GM12872 (cell line): ENCODE data around the gene PRKACB.

Source experiments
- TF ChIP-seq, protein P1 (sequence below): IDR thresholded peaks from 3 replicates; pipeline ENCODE4 v1.5.1; 2011; ENCODE audit warnings: low read depth, mild to moderate bottlenecking, low read length, moderate library complexity; ENCODE audit not compliant: insufficient read depth

The PRKACB gene

DNA sequence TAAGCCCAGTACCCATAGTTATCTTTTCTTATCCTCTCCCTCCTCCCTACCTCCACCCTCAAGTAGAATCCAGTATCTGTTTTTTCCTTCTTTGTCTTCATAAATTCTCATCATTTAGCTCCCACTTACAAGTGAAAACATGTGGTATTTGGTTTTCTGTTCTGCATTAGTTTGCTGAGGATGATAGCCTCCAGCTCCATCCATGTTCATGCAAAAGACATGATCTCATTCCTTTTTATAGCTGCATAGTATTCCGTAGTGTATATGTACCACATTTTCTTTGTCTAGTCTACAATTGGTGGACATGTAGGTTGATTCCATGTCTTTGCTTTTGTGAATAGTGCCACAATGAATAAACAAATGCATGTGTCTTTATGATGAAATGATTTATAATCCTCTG, 55.2 kb downstream of the PRKACB start:
- TF ChIP-seq, protein P1, sequence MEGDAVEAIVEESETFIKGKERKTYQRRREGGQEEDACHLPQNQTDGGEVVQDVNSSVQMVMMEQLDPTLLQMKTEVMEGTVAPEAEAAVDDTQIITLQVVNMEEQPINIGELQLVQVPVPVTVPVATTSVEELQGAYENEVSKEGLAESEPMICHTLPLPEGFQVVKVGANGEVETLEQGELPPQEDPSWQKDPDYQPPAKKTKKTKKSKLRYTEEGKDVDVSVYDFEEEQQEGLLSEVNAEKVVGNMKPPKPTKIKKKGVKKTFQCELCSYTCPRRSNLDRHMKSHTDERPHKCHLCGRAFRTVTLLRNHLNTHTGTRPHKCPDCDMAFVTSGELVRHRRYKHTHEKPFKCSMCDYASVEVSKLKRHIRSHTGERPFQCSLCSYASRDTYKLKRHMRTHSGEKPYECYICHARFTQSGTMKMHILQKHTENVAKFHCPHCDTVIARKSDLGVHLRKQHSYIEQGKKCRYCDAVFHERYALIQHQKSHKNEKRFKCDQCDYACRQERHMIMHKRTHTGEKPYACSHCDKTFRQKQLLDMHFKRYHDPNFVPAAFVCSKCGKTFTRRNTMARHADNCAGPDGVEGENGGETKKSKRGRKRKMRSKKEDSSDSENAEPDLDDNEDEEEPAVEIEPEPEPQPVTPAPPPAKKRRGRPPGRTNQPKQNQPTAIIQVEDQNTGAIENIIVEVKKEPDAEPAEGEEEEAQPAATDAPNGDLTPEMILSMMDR, result no peak

DNA sequence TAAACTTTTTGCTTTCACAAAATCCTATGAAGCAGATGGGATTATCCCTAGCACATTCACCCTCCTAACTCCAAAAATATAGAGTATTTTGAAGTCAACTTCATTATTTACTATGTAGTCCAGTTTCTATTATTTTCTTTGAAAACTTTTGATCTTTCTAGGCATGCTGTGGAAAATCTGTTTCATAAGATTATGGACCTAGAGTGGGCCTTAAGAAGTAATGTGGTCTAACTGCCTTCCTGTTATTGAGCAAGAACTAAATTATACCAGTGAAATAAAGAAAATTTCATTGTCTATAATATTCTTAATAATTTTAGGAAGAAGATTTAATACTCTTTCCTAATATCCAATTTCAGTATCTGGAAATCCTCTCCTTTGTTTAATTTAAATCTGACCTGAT, 58.1 kb downstream of the PRKACB start:
- TF ChIP-seq, protein P1, result no peak

DNA sequence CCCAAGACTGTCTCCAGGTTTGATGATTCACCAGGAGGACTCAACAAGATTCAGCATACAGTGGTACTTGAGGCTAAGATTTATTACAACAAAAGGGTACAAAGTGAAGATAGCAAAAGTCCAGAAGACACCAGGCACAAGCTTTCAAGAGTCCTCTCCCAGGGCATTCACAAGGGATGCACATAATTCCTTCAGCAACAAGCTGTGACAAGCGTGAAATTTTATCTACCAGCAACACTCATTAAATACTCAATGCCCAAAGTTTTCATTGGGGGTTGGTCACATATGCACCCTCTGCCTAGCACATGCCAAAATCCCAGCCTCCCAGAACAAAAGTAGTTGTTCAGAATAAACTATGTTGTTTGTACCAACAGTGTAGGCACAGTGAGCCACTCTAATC, 62.3 kb downstream of the PRKACB start:
- TF ChIP-seq, protein P1, result no peak

DNA sequence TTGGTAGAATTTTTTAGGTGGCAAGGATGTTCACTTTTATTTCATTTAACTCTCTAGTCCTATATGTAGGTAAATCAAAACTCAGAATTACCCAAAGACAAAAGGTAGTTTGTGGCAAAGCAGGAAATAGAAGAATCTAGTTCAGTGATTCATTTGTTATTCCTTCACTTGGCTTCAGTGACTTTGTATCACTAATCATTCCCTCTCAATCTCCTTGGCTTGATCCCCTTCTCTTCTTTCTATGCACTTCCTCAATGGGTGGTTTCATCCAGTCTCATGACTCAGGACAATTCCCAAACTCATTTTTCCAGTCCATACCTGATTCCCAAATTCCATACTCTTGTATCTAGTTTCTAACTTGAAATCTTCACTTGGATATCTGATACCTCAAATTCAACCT, 64.9 kb downstream of the PRKACB start:
- TF ChIP-seq, protein P1, result no peak

DNA sequence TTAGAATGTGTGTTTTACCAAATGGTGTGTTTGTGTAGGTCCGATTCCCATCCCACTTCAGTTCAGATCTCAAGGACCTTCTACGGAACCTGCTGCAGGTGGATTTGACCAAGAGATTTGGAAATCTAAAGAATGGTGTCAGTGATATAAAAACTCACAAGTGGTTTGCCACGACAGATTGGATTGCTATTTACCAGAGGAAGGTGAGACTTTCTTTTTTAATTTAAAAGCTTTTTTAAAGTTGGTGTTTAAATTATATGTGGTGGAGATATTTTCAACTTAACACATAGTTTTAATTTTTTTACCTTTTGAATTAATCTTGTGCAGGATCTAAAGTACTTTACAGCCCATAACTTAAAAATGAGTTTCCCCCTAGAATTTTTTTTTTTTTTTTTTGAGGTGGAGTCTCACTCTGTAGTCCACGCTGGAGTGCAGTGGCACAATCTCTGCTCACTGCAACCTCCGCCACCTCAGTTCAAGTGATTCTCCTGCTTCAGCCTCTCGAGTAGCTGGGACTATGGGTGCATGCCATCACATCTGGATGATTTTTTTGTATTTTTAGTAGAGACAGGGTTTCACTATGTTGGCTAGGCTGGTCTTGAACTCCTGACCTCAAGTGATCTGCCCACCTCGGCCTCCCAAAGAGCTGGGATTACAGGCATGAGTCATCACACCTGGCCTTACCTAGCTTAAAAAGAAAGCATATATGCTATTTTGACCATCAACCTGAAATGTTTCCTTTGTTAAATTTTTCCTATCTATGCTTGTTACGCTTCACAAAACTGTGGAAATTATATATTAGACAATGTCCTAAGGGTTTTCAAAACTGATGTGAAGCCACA, 70.3 kb downstream of the PRKACB start:
- TF ChIP-seq, protein P1, result no peak

DNA sequence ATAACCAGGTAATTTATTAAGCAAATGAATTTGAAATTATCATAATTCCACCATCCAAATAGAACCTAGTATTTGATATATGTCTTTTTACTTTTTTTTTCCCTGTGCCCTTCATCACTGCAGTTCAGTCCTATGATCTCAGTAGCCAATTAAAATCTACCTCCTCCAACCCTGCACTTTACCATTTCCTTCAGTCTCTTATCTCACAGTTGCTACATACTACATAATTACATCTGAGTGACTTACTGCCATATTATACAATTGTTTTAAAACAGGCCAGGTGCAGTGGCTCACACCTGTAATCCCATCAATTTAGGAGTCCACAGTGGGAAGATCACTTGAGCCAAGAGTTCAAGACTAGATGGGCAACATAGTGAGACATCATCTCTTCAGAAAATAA, 73.2 kb downstream of the PRKACB start:
- TF ChIP-seq, protein P1, result no peak

DNA sequence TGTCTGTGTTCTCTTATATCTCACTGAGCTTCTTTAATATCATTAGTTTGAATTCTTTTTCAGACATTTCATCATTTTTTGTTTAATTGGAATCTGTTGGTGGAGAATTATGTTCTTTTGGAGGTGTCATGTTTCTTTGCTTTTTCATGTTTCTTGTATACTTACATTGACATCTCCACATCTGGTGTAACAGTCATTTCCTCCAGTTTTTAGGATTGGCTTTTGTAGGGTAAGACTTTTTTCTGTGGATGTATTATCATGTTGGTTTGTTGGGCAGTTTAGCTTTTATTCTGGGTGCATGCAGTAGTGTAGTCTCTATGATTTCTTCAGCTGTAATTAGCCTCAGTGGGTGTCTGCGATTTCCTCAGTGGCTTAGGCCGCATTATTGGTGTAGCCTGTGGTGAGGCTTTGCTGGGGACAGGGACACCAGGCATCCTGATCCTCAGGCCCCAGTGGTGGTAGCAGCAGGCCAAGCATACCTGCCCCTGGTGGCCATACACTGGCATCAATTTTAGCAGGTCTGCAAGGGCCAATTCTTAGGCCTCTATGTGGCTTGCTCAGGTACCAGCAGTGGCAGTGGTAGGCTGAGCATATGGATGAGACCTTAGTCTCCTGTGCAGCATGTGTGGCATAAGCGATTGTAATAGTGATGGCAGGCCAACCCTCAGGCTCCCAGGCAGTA, 79.8 kb downstream of the PRKACB start:
- TF ChIP-seq, protein P1, result no peak
